IPS DF 4.7 (cell line): ENCODE measurements around the gene UCKL1.
"Not testable (repeated sequence)": the region's sequence is repeated elsewhere in the genome, so short reads cannot be mapped to it uniquely, and the experiment has no call there.

ENCODE experiments used
- DNase-seq: peaks from one replicate; pipeline ENCODE4 v3.0.0-alpha.2; 2013; ENCODE audit warnings: low spot score; ENCODE audit errors: extremely low read depth

The UCKL1 gene

GRCh38 chr20:63944078-63944941, 11.9 kb downstream of the UCKL1 start:
- no peak for DNase-seq

- no peak for DNase-seq
Observed at GRCh38 chr20:63943808-63944077, 12.5 kb downstream of the UCKL1 start.

- no peak for DNase-seq
Observed at GRCh38 chr20:63942969-63943807, 13.0 kb downstream of the UCKL1 start.

GRCh38 chr20:63942250-63942951, 13.8 kb downstream of the UCKL1 start:
- no peak for DNase-seq

GRCh38 chr20:63941282-63942081, 14.7 kb downstream of the UCKL1 start:
- DNase-seq = no peak

- no peak for DNase-seq
Observed at GRCh38 chr20:63940472-63941266, 15.5 kb downstream of the UCKL1 start.

GRCh38 chr20:63940071-63940471, 16.1 kb downstream of the UCKL1 start:
- DNase-seq = no peak

- no peak for DNase-seq
Observed at GRCh38 chr20:63939061-63939935, 16.9 kb downstream of the UCKL1 start.

GRCh38 chr20:63937596-63937995, 18.6 kb downstream of the UCKL1 start:
- DNase-seq = no peak

- DNase-seq = no peak
Observed at GRCh38 chr20:63935447-63935846, 20.8 kb downstream of the UCKL1 start.

- DNase-seq = no peak
Observed at GRCh38 chr20:63934271-63935068, 21.7 kb downstream of the UCKL1 start.

GRCh38 chr20:63933646-63934045, 22.6 kb downstream of the UCKL1 start:
- no peak for DNase-seq

- no peak for DNase-seq
Observed at GRCh38 chr20:63932606-63933160, 23.5 kb downstream of the UCKL1 start.

- DNase-seq = no peak
Observed at GRCh38 chr20:63931735-63932134, 24.5 kb downstream of the UCKL1 start.

GRCh38 chr20:63930971-63931553, 25.2 kb downstream of the UCKL1 start:
- DNase-seq = no peak

GRCh38 chr20:63929473-63929883, 26.7 kb downstream of the UCKL1 start:
- DNase-seq = not testable (repeated sequence)

- no peak for DNase-seq
Observed at GRCh38 chr20:63929071-63929470, 27.1 kb downstream of the UCKL1 start.

GRCh38 chr20:63926298-63926697, 29.9 kb downstream of the UCKL1 start:
- no peak for DNase-seq
